Activated T-helper 1 cell treated with Interleukin-2 at 50 U/mL for 16 hours (primary cell): ENCODE measurements around the gene OSER1.

Source experiments
- DNase-seq: peaks from one replicate; pipeline ENCODE4 v3.0.0-alpha.2; 2020; ENCODE audit warnings: low read depth

The OSER1 gene

DNA sequence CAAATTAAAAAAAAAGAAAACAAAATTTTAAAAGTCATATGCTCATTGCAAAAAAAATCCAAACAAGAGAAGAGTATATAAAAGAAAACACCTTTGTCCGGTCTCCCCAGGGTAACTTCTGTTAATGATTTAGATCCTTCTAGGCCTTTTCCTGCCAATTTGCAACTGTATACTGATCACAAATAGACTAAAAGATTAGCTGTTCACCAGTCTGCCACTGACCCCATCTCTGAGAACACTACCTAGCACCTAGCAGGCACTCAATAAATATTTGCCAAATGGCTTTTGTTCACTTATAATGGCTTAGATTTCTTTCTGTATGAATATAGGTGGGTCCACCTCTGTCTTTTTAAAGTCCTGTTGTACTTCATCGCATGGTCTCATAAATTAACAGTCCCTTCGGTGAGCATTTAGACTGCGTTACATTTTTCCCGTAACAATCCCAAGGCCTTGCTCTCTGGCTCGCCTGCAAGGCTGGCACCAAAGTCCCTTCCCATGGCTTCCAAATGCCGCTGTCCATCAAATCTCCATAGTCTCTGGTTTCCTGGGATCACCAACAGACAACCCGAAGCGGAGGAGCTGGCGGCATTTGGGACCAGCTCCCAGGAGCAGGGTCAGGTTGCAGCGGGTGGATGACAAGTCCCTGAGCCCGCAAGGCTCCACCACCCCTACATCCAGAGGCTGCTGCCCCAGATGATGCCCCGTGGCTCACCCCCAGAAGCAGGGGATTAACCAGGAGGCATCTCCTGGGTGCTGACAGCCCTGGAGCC lies 35.4 kb downstream of the OSER1 start:
- DNase-seq: no peak

DNA sequence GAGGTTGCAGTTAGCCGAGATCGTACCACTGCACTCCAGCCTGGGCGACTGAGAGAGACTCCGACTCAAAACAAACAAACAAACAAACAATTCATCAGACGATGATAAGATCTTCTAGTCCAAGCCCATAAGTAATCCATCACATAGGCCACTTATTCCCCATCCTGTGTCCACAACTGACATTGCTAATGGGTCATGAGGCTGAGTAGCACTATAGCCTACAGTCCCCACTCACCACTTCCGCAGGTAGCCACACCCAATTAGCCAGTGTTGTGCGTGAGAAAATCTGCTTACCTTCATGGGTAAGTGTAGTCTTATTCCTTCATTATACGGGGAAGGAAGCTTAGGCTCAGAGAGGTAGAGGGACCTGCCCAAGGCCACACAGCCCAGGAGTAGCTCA lies 36.7 kb downstream of the OSER1 start:
- DNase-seq: no peak

DNA sequence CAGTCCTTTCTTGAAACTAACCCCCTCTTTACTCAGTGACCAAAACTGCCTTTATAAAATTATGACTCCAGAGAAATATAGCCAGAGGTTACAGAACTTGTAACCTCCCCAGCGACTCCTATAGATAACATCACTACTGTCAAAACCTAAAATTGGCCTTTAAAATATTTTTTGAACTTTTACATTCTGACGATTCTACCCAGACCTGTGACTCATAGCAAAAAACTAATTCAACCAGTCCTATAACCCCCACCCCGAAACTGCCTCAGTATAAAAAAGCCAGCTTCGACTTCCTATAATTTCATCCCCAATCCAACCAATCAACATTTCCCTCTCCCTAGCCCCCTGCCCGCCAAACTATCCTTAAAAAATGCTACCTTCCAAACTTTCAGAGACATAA lies 37.5 kb downstream of the OSER1 start:
- no peak for DNase-seq

DNA sequence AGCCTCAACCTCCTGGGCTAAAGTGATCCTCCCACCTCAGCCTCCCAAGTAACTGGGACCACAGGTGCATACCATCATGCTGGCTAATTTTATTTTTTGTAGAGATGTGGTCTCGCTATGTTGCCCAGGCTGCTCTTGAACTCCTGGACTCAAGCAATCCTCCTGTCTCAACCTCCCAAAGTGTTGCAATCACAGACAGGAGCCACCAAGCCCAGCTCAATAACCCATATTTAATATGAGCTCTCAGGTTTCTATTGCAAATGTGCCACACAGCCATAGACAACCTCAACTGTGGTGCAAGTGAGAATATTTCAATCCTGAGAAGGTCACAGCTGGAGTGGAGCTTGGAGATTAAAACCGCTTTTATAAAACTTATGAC lies 38.0 kb downstream of the OSER1 start:
- no peak for DNase-seq

DNA sequence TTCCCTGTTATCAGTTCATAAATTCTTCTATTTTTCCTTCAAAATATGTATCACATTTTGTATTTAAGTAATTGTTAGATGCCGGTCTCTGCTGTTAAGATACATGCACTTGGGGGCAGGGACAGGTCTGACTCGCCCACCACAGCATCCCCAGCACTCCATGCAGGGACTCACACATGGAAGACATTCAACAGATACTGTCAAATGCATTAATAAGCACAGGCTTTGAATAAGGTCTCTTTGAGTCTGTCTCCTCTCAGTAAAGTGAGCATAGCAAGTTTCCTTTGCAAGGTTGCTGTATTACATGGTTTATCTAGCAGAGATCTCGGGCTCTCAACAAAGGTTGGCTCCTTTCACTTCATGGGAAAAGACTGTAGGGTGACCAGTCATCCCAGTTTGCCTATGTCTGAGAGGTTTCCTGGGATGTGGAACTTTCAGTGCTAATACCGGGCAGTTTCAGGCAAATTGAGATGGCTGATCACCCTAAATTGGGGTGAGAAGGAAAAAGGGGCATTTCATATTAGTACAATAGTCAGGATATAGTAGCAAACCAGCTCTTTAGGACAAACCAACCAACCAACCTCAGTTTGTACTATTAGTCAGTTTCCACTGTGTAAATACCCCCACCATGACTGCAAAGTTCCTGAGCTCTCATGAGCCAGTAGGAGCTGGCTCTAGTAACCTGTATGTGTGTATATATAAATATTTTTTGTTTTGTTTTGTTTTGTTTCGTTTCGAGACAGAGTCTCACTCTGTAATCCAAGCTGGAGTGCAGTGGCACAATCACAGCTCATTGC lies 38.6 kb downstream of the OSER1 start:
- DNase-seq: no peak

DNA sequence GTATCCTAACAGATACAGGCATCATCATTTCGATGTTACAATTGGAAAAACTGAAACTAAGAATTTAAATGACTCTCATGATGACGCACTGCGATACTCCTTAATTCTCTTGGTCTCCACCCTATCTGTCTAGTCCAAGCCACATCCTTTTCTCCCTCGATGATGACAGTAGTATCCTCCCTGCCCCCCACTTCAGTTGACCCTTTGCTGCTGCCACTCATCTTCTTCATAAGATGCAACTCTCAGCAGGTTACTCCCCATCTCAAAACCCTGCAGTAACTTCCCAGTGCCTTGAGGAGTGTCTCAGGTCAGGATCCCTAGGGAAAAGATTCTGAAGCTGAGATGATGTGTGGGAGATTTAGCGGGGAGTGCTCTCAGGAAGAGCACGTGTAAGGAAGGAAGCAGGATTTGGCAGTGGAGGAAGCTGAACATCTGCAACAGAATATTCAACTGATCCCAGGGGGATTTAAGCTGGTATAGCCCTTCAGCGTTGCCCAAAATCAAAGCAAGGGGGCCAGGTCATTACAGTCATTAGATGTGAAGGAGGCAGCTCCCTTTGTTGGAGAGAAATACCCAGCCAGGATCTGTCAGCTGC lies 39.7 kb downstream of the OSER1 start:
- DNase-seq: no peak

DNA sequence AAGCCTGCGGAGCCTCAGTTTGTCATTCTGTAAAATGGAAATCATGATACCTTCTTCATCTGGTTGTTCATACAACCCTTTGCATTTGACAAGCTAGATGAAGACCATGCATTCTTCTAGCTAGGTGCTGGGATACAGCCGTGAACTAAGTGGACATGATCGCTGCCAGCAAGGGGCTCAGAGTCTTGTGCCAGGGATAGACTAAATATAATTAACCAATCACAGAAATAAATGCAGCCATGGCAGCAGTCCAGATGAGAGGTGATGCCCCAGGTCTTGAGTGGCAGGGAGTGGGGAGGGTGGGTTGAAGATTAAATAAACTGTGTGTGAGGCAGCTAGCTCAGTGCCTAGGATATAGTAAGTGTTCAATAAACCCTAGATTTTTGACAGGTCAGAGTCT lies 42.8 kb downstream of the OSER1 start:
- no peak for DNase-seq

DNA sequence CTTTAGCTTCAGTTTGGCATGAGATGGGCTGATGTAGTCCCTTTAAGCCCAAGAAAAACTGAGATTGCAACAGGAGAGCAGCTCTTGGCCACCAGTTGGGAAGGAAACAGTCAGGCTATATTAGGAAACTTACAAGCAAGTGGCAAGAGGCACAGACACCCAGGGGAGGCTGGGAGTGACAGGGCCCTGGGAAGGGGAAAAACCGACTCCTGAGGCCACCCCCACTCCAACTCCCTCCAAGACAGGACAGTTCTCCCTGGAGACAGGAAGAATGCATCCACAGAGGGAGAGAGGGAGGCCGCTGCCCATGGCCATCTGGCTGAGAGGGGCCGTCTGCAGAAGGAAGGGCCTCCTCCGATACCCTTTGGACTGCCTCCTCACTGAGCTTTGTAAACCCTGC lies 44.1 kb downstream of the OSER1 start:
- DNase-seq: no peak

DNA sequence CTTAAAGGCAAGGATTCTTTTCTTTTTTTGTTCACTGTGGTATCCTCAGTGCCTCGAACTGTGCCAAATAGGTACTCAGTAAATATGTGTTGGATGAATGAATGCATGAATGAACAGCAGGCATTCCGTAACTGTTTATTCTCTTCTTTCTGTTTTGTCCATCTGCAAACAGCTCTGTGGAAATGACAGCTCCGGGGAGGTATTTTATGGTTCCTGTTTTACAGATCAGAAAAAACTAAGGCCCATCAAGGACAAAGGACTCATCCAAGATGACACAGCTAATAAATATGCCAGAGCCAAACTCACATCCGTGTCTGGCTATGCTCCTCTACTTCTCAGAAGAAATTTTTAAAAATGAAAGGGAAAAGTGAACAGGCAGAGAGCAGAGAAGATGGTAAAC lies 44.6 kb downstream of the OSER1 start:
- no peak for DNase-seq

DNA sequence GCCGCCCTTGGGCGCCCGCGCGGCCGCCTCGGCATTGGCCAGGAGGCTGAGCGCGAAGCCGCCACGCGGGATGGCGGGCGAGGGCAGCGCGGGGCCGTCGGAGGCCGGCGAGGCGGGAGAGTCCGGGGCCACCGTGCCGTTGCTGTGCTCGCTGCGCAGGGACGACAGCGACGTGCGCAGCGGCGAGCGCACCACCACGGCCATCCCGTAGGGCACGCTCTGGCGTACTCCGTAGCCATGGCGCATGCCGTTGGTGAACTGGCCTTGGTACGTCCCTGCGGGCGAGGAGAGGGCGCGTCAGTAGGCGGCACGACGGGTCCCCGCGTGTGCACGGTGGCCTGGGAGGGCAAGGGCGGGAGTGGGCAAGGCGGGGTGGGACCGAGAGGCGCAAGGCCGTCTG lies 50.4 kb downstream of the OSER1 start:
- DNase-seq: no peak

DNA sequence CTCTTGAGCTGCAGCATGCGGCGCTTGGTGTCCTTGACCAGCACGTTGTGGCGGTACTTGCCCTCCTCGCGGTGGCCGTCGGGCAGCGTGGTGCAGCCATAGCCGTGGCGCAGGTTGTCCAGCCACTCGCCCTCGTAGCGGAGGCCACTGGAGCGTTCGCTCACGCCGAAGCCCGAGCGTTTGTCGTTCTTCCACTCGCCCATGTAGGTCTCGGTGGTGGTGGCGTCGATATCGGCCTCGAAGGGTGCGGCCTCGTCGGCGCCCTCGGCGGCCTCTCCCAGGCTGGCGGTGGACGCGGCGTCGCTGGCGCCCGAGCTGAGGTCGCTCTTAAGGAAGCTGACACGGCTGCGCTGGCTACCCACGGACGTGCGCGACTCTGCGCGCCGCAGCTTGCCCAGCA lies 50.9 kb downstream of the OSER1 start:
- no peak for DNase-seq

DNA sequence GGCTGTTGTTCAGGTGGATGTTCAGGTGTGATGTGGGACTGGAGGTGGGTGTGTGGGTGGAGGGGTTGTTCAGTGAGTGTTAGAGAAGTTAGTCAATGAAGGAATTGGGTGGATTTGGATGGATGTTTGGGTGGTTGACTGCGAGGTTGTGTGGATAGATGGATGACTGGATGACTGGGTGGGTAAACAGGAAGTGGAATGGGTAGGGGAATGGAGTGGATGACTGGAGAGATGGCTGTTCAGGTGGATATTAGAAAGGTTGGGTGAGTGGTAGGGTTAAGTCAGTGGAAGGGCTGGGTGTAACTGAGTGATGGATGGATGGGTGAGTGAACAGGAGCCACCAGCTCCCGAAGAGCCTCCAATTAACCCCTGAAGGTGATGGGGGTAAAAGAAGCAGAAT lies 51.4 kb downstream of the OSER1 start:
- DNase-seq: no peak

DNA sequence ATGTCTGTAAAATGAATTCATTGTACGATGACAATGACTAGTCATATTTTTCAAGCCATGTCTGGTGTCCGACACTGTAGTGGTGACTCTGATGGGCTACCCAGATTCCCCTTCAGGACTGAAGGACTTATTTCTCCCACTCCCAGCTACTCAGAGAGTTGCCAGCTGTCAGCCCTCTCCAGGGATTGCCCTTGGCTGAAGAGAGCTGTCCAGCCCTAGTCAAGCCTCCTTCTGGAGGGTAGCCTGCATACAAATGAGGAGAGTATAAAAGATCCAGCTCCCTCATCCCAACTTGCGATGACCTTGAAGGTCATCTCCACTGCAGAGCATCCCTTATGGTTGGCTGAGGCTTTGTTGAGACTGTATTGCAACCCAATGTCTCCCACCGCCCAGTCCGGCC lies 53.5 kb downstream of the OSER1 start:
- no peak for DNase-seq

DNA sequence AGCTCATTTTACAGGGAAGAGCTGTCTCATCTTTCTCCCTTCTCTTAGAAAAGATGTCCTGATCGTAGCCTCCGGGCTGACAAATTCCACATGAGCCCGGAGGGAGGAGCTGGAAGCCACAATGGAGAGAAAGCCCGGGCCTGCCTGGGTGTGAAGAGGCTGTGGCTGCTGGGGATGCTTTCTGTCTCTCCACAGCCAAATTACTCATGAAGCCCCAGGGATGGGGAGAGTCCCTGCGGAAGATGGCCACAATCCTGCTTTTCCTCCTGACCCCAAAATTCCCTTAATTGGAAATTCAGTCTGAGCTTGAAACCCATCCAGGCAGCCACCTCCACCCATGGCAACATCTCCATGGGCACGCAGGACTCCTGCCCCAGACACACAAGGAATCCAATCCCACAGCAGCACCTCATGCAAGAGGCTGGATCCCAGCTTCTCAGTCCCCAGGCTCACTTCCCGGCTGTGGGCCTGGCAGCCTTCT lies 56.0 kb downstream of the OSER1 start:
- no peak for DNase-seq

DNA sequence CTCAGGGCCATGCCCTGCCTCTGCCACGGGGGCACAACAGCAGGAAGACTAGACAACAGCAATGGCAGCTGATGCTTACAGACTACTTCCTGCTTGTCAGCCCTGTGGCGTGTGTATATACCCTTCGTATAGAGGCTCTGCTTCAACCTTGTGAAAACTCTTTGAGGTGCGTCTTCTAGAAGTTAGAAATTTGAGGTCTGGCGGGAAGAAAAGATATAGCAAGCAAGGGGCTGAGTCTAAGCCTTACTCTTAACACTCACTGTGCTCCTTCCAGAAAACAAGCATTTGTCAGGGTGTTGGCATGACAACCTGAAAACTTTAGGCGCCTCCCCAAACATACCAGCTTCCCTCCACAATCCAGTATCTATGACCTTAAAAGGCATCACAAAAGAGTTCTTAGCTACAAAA lies 56.9 kb downstream of the OSER1 start:
- no peak for DNase-seq

DNA sequence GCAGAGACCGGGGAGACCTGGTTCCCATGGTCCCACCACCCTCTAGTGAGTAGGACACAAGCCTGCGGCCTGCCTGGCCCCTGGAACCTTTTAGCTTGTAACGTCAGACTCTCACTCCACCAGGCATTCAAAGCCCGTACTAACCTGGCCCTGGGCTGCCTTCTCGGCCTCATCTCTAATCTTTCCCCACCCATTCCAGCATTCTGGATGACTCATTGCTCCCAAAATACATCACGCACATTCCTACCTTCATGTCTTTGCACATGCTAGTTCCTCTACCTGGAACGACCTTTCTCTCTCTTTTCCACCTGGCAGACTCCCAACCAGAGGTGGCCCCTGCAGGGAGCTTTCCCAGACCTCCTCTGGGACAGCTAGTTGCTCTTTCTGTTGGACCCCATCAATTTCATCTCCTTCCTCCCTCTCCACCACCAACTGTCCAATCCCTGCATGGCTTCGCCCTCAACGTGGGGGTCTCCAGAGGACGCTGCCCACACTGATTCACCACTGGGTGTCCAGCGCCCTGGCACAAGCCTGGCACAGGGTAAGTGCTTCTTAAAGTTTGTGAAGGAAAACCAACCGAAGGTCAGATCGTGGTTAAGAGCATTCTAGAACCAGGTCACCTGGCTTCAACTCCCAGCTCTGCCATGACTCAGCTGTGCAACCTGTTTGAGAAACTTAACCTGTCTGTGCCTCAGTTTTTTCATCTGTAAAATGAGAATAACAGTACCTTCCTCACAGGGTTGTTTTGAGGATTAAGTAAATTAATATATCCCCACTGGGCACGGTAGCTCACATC lies 58.8 kb downstream of the OSER1 start:
- no peak for DNase-seq

DNA sequence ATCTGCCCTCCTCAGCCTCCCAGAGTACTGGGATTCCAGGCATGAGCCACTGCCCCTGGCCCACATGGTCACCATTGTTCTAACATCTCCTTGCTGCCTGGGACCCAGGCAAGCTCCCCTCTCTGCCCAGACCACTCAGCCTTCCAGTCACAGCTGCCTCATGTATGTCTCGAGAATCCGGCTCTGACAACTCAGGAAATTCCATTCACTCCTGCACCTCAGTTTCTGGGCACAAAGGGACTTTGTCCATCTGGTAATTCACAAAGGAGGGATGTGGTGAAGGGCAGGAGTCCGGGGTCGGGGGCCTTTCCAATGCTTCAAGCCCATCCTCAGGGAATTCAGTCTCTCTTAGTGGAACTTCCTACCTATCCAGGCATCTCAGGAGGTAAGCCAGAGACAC lies 64.3 kb downstream of the OSER1 start:
- no peak for DNase-seq
